HG03432 (cell line): ENCODE data around the gene RNASE3.
"Not testable (repeated sequence)": the region's sequence is repeated elsewhere in the genome, so short reads cannot be mapped to it uniquely, and the experiment has no call there.

Experiments
- ATAC-seq: cut with Tn5 transposase; IDR thresholded peaks from one replicate; pipeline ENCODE4 v1.9.1; 2021; ENCODE audit warnings: mild to moderate bottlenecking, moderate library complexity; ENCODE audit not compliant: unreplicated experiment

RNASE3 gene

GRCh38 chr14:20910822-20911221, 19.6 kb downstream of the RNASE3 start:
- ATAC-seq = not testable (repeated sequence)

- ATAC-seq = not testable (repeated sequence)
Observed at GRCh38 chr14:20919038-20919756, 28.0 kb downstream of the RNASE3 start.

GRCh38 chr14:20923766-20924297, 32.6 kb downstream of the RNASE3 start:
- not testable (repeated sequence) for ATAC-seq

- ATAC-seq = no peak
Observed at GRCh38 chr14:20934148-20934762, 43.1 kb downstream of the RNASE3 start.

GRCh38 chr14:20935303-20935984, 44.3 kb downstream of the RNASE3 start:
- ATAC-seq = no peak
